GM19328 (cell line): Measurements from ENCODE around the gene PASK.
"Not testable (repeated sequence)": the region's sequence is repeated elsewhere in the genome, so short reads cannot be mapped to it uniquely, and the experiment has no call there.

Experiments used
- ATAC-seq: cut with Tn5 transposase; IDR thresholded peaks from one replicate; pipeline ENCODE4 v1.9.1; 2021; ENCODE audit warnings: mild to moderate bottlenecking, moderate library complexity; ENCODE audit not compliant: unreplicated experiment

The PASK gene

GRCh38 chr2:241109210-241110088 lies 39.8 kb downstream of the PASK start:
- ATAC-seq = no peak

GRCh38 chr2:241108271-241109209 lies 40.7 kb downstream of the PASK start:
- ATAC-seq = no peak

- no peak for ATAC-seq
These were observed 42.1 kb downstream of the PASK start for GRCh38 chr2:241107031-241107783.

- no peak for ATAC-seq
These were observed 43.6 kb downstream of the PASK start for GRCh38 chr2:241105641-241106040.

GRCh38 chr2:241104611-241105010 lies 44.7 kb downstream of the PASK start:
- ATAC-seq = not testable (repeated sequence)

GRCh38 chr2:241103176-241103595 lies 46.1 kb downstream of the PASK start:
- ATAC-seq = no peak

GRCh38 chr2:241102239-241102803 lies 47.0 kb downstream of the PASK start, which contains the start of gene MTERF4:
TSS of gene MTERF4 (minus strand) at chr2:241102287. CDS start at chr2:241102273, 14 bp downstream.
- peak; percentile 86 for ATAC-seq

- no peak for ATAC-seq
These were observed 50.0 kb downstream of the PASK start for GRCh38 chr2:241099246-241099645.

- no peak for ATAC-seq
These were observed 52.3 kb downstream of the PASK start for GRCh38 chr2:241096979-241097378.

GRCh38 chr2:241095594-241096290 lies 53.5 kb downstream of the PASK start:
- no peak for ATAC-seq

GRCh38 chr2:241094924-241095420 lies 54.3 kb downstream of the PASK start:
- no peak for ATAC-seq

GRCh38 chr2:241094172-241094571 lies 55.1 kb downstream of the PASK start:
- ATAC-seq = no peak

GRCh38 chr2:241093133-241093781 lies 56.0 kb downstream of the PASK start:
- not testable (repeated sequence) for ATAC-seq

GRCh38 chr2:241092677-241093076 lies 56.6 kb downstream of the PASK start:
- ATAC-seq = no peak

GRCh38 chr2:241091734-241092445 lies 57.4 kb downstream of the PASK start:
- ATAC-seq = no peak

- ATAC-seq = no peak
These were observed 58.1 kb downstream of the PASK start for GRCh38 chr2:241091201-241091600.

GRCh38 chr2:241088791-241089732 lies 60.2 kb downstream of the PASK start:
- ATAC-seq = no peak
